Neural progenitor cell (in vitro differentiated cells): ENCODE results near the gene ENTREP3. TPM values are rescaled to one million over a fixed set of nuclear protein-coding genes. Genes with fewer than 3 reads are reported as not detected.

Experiments used
- DNase-seq: peaks from one replicate; pipeline ENCODE4 v3.0.0-alpha.2; 2016; ENCODE audit warnings: low spot score
- H2AFZ ChIP-seq: fragments of 200-600 bp; sonication (generic); replicated peaks from 2 replicates; pipeline ENCODE4 v1.6.1; 2016; ENCODE audit warnings: antibody characterized with exemption
- H3F3A ChIP-seq: fragments of 200-600 bp; sonication (generic); 2 replicates; pipeline ENCODE4 v1.6.1; 2016; ENCODE audit warnings: antibody characterized with exemption, low read depth
- H3K27ac ChIP-seq: fragments of 200-600 bp; sonication (generic); 2 replicates; pipeline ENCODE4 v1.5.1; 2016; ENCODE audit warnings: mild to moderate bottlenecking
- H3K27me3 ChIP-seq: fragments of 200-600 bp; sonication (generic); 2 replicates; pipeline ENCODE4 v1.6.1; 2016; ENCODE audit warnings: mild to moderate bottlenecking, moderate library complexity
- H3K36me3 ChIP-seq: fragments of 200-600 bp; sonication (generic); 2 replicates; pipeline ENCODE4 v1.5.1; 2016
- H3K4me1 ChIP-seq: fragments of 200-600 bp; sonication (generic); 2 replicates; pipeline ENCODE4 v1.6.1; 2016; ENCODE audit warnings: mixed run types
- H3K4me2 ChIP-seq: fragments of 200-600 bp; sonication (generic); 2 replicates; pipeline ENCODE4 v1.6.1; 2016
- H3K4me3 ChIP-seq: fragments of 200-600 bp; sonication (generic); 2 replicates; pipeline ENCODE4 v1.5.1; 2016
- H3K79me2 ChIP-seq: fragments of 200-600 bp; sonication (generic); 2 replicates; pipeline ENCODE4 v1.6.1; 2016; ENCODE audit warnings: low read depth
- H3K9ac ChIP-seq: fragments of 200-600 bp; sonication (generic); 2 replicates; pipeline ENCODE4 v1.6.1; 2016
- H3K9me3 ChIP-seq: fragments of 200-600 bp; sonication (generic); 2 replicates; pipeline ENCODE4 v1.5.1; 2016; ENCODE audit warnings: low read depth
- H4K20me1 ChIP-seq: fragments of 200-600 bp; sonication (generic); 2 replicates; pipeline ENCODE4 v1.6.1; 2016; ENCODE audit warnings: low read depth
- H3K27ac Mint-ChIP-seq: 3 replicates; pipeline ENCODE4 v1.8.0; 2021; ENCODE audit warnings: mixed read lengths
- H3K27me3 Mint-ChIP-seq: 2 replicates; pipeline ENCODE4 v1.8.0; 2022; ENCODE audit warnings: low read depth, mild to moderate bottlenecking, inconsistent platforms, moderate library complexity, mixed read lengths; ENCODE audit not compliant: insufficient read depth
- H3K36me3 Mint-ChIP-seq: 3 replicates; pipeline ENCODE4 v1.8.0; 2021; ENCODE audit warnings: mixed read lengths
- H3K4me1 Mint-ChIP-seq: 3 replicates; pipeline ENCODE4 v1.8.0; 2021; ENCODE audit warnings: mixed read lengths
- H3K4me3 Mint-ChIP-seq: 3 replicates; pipeline ENCODE4 v1.8.0; 2021; ENCODE audit warnings: mild to moderate bottlenecking, moderate library complexity, mixed read lengths
- H3K9me3 Mint-ChIP-seq: 3 replicates; pipeline ENCODE4 v1.8.0; 2020; ENCODE audit warnings: mixed read lengths
- EZH2 ChIP-seq: fragments of 200-600 bp; sonication (generic); IDR thresholded peaks from 2 replicates; pipeline ENCODE4 v1.6.1; 2017; ENCODE audit warnings: antibody characterized with exemption, mild to moderate bottlenecking, moderate library complexity
- EZH2phosphoT487 ChIP-seq: fragments of 200-600 bp; sonication (generic); IDR thresholded peaks from 2 replicates; pipeline ENCODE4 v1.6.1; 2017; ENCODE audit warnings: antibody characterized with exemption
- total RNA-seq: library from RNA; depleted of rRNA; stranded (reverse); fragments of >200 nt; gene quantifications from 2 replicates; pipeline ENCODE4 v1.2.3, GENCODE V29; 2015; ENCODE audit warnings: low replicate concordance
- TF ChIP-seq, protein P1 (sequence below): fragments of 200-600 bp; sonication (generic); IDR thresholded peaks from 2 replicates; pipeline ENCODE4 v1.5.1; 2017; ENCODE audit warnings: antibody characterized with exemption, mild to moderate bottlenecking

ENTREP3 gene
- total RNA-seq, 1 donor from 2014 or later, result 4.8 TPM

DNA sequence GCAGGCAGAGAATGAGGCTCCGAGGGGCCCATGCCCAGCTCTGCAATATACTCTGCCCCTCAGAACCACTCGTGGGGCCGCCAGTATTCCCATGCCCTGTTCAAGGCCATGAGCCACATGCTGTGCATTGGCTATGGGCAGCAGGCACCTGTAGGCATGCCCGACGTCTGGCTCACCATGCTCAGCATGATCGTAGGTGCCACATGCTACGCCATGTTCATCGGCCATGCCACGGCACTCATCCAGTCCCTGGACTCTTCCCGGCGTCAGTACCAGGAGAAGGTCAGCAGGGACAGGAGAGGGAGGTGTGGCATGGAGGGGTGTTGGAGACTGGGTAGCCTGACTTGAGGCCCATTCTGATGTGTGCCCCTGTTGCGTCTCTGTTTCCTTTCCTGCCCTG lies 29.2 kb upstream of the ENTREP3 start:
- no peaks in the 10 kb centered on the region for H3K79me2 ChIP-seq
- Mint-ChIP-seq H3K27me3 (peaks cover 4% of the 10 kb centered on the region), H3K36me3 (peaks cover 13% of the 10 kb centered on the region), H3K4me1 (peaks cover 2% of the 10 kb centered on the region), H3K27ac (no peak overlapping the region), H3K4me3 (no peak overlapping the region), H3K9me3 (no peaks in the 10 kb centered on the region)
- no peaks in the 10 kb centered on the region for H3K36me3 ChIP-seq
- no peaks in the 10 kb centered on the region for H3K27me3 ChIP-seq
- H3F3A ChIP-seq, result peaks cover 2% of the 10 kb centered on the region
- H4K20me1 ChIP-seq, result peaks cover 1% of the 10 kb centered on the region
- no peak overlapping the region for H3K4me3 ChIP-seq
- H3K4me1 ChIP-seq, result peaks cover 2% of the 10 kb centered on the region
- TF ChIP-seq, protein P1, sequence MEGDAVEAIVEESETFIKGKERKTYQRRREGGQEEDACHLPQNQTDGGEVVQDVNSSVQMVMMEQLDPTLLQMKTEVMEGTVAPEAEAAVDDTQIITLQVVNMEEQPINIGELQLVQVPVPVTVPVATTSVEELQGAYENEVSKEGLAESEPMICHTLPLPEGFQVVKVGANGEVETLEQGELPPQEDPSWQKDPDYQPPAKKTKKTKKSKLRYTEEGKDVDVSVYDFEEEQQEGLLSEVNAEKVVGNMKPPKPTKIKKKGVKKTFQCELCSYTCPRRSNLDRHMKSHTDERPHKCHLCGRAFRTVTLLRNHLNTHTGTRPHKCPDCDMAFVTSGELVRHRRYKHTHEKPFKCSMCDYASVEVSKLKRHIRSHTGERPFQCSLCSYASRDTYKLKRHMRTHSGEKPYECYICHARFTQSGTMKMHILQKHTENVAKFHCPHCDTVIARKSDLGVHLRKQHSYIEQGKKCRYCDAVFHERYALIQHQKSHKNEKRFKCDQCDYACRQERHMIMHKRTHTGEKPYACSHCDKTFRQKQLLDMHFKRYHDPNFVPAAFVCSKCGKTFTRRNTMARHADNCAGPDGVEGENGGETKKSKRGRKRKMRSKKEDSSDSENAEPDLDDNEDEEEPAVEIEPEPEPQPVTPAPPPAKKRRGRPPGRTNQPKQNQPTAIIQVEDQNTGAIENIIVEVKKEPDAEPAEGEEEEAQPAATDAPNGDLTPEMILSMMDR, result no peak
- TF ChIP-seq EZH2, result no peak
- no peak for TF ChIP-seq EZH2phosphoT487
- no peak overlapping the region for H3K4me2 ChIP-seq
- H3K27ac ChIP-seq, result no peak overlapping the region
- no peak for DNase-seq
- no peaks in the 10 kb centered on the region for H3K9me3 ChIP-seq
- no peak overlapping the region for H2AFZ ChIP-seq
- H3K9ac ChIP-seq, result no peak overlapping the region

DNA sequence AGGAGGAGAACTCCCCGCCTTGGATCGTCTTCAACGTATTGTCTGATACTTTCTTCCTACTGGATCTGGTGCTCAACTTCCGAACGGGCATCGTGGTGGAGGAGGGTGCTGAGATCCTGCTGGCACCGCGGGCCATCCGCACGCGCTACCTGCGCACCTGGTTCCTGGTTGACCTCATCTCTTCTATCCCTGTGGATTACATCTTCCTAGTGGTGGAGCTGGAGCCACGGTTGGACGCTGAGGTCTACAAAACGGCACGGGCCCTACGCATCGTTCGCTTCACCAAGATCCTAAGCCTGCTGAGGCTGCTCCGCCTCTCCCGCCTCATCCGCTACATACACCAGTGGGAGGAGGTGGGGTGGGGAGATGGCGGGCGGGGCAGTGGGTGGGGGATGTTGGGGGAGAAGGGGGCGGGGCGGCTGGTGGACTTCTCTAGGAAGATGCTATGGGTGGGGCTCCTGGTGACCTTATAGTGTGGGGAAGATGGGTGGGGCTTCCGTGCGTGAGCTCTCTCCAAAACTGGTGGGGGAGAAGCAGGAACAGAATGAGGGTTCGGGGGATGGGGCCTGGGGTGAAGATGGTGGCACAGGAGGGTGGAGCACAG lies 27.3 kb upstream of the ENTREP3 start:
- no peak overlapping the region for H2AFZ ChIP-seq
- peaks cover 20% of the 10 kb centered on the region for H4K20me1 ChIP-seq
- Mint-ChIP-seq H3K27ac (no peak overlapping the region), H3K4me1 (peaks cover 15% of the 10 kb centered on the region), H3K4me3 (no peak overlapping the region), H3K9me3 (no peaks in the 10 kb centered on the region), H3K27me3 (peaks cover 4% of the 10 kb centered on the region), H3K36me3 (peaks cover 15% of the 10 kb centered on the region)
- peaks cover 17% of the 10 kb centered on the region for H3K4me1 ChIP-seq
- H3K9ac ChIP-seq, result no peak overlapping the region
- peaks cover 19% of the 10 kb centered on the region for H3F3A ChIP-seq
- no peaks in the 10 kb centered on the region for H3K9me3 ChIP-seq
- H3K79me2 ChIP-seq, result no peaks in the 10 kb centered on the region
- DNase-seq, result no peak
- no peak for TF ChIP-seq EZH2
- TF ChIP-seq, protein P1, result no peak
- TF ChIP-seq EZH2phosphoT487, result no peak
- H3K27ac ChIP-seq, result no peak overlapping the region
- no peaks in the 10 kb centered on the region for H3K36me3 ChIP-seq
- H3K4me3 ChIP-seq, result no peak overlapping the region
- H3K27me3 ChIP-seq, result peaks cover 3% of the 10 kb centered on the region
- no peak overlapping the region for H3K4me2 ChIP-seq

DNA sequence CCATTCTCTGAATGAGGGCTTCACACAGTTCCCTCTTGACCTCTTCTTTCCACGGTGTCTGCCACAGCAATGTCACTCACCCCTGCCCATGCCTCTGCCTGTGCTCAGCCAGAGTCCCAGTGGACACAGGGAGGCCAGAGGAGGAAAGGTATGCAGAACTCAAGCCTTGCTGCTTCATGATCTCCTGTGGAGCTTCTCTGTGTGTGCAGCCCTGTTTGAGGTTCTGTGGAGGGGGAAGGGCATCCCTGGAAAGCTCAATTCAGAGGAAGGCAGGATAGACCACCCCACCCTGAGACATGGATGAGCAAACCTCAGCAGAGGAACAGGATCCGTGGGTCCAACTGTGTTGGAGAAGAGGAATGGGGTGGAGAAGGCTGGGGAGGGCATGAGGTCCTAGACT lies 24.0 kb upstream of the ENTREP3 start:
- no peak for TF ChIP-seq EZH2
- no peak for TF ChIP-seq EZH2phosphoT487
- TF ChIP-seq, protein P1, result no peak
- no peaks in the 10 kb centered on the region for H3K36me3 ChIP-seq
- H3F3A ChIP-seq, result peaks cover 29% of the 10 kb centered on the region
- DNase-seq, result no peak
- H3K4me2 ChIP-seq, result peak overlapping the region; percentile 98
- H3K27me3 ChIP-seq, result peaks cover 6% of the 10 kb centered on the region
- H3K27me3 Mint-ChIP-seq, result no peaks in the 10 kb centered on the region
- H3K79me2 ChIP-seq, result no peaks in the 10 kb centered on the region
- H3K4me3 ChIP-seq, result no peak overlapping the region
- H3K9me3 ChIP-seq, result no peaks in the 10 kb centered on the region
- no peaks in the 10 kb centered on the region for H3K9me3 Mint-ChIP-seq
- H3K27ac ChIP-seq, result no peak overlapping the region
- H3K4me1 ChIP-seq, result peaks cover 22% of the 10 kb centered on the region
- H3K27ac Mint-ChIP-seq, result no peak overlapping the region
- no peak overlapping the region for H3K9ac ChIP-seq
- H3K36me3 Mint-ChIP-seq, result peaks cover 15% of the 10 kb centered on the region
- no peak overlapping the region for H2AFZ ChIP-seq
- H3K4me3 Mint-ChIP-seq, result peak overlapping the region; percentile 58
- H3K4me1 Mint-ChIP-seq, result peaks cover 25% of the 10 kb centered on the region
- peaks cover 22% of the 10 kb centered on the region for H4K20me1 ChIP-seq
